ENCODE data around the gene C3orf22.
A peak's percentile ranks its signal among the peaks of the same experiment; 100 is the strongest.

C3orf22 gene, protein sequence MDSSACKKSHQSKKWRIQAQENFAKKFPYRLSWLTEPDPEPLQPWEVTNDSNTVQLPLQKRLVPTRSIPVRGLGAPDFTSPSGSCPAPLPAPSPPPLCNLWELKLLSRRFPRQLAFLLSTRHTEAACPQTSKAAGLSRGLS

DNA sequence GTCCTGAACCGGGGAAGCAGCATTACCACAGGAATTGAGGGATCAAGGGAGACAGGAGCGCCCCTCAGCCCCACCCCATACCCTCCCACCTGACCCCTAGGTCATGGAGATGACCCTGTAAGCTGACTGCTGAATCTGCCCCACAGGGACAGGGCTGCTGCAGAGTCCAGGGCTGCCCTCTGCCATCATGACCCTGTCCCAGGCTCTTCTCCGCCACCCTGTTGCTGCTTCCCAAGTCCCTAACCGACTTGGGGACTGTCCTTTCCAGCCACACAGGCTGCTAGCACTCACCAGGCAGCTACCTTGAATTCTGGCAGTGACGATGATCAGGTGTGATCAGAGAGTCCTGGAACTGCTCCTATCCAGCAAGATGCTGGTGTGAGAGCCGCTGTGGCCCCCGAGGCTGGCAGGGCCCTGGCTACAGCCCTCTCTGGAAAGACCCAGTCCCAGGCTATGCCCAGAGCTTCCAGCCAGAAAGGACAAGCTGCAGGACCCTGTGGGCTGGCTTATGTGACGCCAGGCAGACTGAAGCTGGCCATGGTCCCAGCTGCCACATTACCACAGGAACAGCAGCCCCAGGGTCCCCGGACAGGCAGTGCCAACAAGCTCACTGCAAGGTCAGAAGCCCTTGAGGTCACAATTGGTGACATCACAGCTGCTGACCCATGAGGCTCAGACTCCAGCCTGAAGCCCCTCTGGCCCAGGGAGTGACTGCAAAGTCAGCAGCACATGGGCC is at the start of gene C3orf22:
TSS of gene C3orf22 (minus strand) at position 597 of the 736 bp plus-strand sequence. CDS start 5,542 bp downstream, outside the sequence.
- H3K9me3 ChIP-seq (ENCODE audit: insufficient read depth, low read depth, low read length), result peaks cover 4% of the 10 kb centered on the region
- no peaks in the 10 kb centered on the region for H3F3A ChIP-seq (ENCODE audit: low read depth)
- no peak within 1 kb of the TSS for H3K4me2 ChIP-seq (ENCODE audit: low read depth, low read length, poor library complexity, severe bottlenecking)
- H3K4me1 ChIP-seq (ENCODE audit: insufficient read depth, low read length, poor library complexity, severe bottlenecking), result no peaks in the 10 kb centered on the region
- no peak within 1 kb of the TSS for H3K9ac ChIP-seq (ENCODE audit: low read depth, low read length, poor library complexity, severe bottlenecking)
- no peaks in the 10 kb centered on the region for H3K36me3 ChIP-seq (ENCODE audit: insufficient read depth, low read length)
- no peaks in the 10 kb centered on the region for H3K9me2 ChIP-seq (replicated peaks; ENCODE audit: low read depth, low read length)
- no peaks in the 10 kb centered on the region for H3K27me3 ChIP-seq (ENCODE audit: insufficient read depth, low read length, poor library complexity, severe bottlenecking)
- no peak for TF ChIP-seq EZH2phosphoT487 (IDR thresholded peaks at IDR 0.05; ENCODE audit: borderline replicate concordance)
- TF ChIP-seq, protein P1, sequence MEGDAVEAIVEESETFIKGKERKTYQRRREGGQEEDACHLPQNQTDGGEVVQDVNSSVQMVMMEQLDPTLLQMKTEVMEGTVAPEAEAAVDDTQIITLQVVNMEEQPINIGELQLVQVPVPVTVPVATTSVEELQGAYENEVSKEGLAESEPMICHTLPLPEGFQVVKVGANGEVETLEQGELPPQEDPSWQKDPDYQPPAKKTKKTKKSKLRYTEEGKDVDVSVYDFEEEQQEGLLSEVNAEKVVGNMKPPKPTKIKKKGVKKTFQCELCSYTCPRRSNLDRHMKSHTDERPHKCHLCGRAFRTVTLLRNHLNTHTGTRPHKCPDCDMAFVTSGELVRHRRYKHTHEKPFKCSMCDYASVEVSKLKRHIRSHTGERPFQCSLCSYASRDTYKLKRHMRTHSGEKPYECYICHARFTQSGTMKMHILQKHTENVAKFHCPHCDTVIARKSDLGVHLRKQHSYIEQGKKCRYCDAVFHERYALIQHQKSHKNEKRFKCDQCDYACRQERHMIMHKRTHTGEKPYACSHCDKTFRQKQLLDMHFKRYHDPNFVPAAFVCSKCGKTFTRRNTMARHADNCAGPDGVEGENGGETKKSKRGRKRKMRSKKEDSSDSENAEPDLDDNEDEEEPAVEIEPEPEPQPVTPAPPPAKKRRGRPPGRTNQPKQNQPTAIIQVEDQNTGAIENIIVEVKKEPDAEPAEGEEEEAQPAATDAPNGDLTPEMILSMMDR (conservative IDR thresholded peaks at IDR 0.05; ENCODE audit: low read length), result no peak
- H3K79me2 ChIP-seq (ENCODE audit: insufficient read depth, low read length), result no peaks in the 10 kb centered on the region
- no peaks in the 10 kb centered on the region for H4K20me1 ChIP-seq (ENCODE audit: insufficient read depth, low read length, poor library complexity, severe bottlenecking)
- no peak within 1 kb of the TSS for H3K4me3 ChIP-seq (ENCODE audit: low read length, poor library complexity, severe bottlenecking)
- H2AFZ ChIP-seq (ENCODE audit: low read length), result no peak within 1 kb of the TSS

DNA sequence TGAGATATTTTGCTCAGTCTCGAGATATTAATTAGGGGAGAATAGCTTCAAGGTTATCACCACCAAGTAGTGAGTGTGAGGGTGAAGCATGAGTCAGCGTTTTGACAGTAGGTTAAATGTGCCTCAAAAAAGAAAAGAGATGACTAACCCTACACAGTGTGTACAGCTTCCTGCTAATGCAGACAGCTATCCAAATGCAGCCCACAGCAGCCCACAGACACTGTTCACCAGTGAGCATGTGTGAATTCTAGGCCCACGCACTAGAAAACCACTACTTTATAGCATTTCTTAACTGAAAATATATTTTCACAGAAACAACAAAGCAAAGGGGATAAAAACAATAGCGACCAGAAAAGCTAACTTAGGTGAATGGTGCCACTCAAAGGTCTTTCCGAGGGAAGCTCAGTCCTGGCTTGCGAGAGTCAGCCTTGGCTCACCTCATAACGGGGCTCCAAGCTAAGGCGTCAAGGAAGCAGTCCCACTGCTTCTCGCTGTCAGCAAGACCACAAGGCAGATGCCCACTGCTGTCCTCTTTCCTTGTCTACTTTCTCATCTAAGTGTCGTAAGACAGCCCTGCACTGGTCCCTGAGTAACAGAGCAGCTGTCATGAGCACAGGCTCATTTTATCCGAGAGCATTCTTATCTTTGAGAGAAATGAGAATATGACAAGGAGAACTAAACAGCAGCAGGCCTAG is 48.6 kb upstream of the C3orf22 start:
- H3K4me1 ChIP-seq (ENCODE audit: insufficient read depth, low read length, poor library complexity, severe bottlenecking), result peaks cover 29% of the 10 kb centered on the region
- no peaks in the 10 kb centered on the region; the same call in 1 of the 2 replicates for H3F3A ChIP-seq (ENCODE audit: low read depth)
- H3K9me3 ChIP-seq (ENCODE audit: insufficient read depth, low read depth, low read length), result no peaks in the 10 kb centered on the region
- H3K79me2 ChIP-seq (ENCODE audit: insufficient read depth, low read length), result no peaks in the 10 kb centered on the region
- TF ChIP-seq EZH2phosphoT487 (IDR thresholded peaks at IDR 0.05; ENCODE audit: borderline replicate concordance), result no peak
- TF ChIP-seq, protein P1 (conservative IDR thresholded peaks at IDR 0.05; ENCODE audit: low read length), result no peak
- H3K4me2 ChIP-seq (ENCODE audit: low read depth, low read length, poor library complexity, severe bottlenecking), result peak overlapping the region; percentile 12
- no peaks in the 10 kb centered on the region for H3K27me3 ChIP-seq (ENCODE audit: insufficient read depth, low read length, poor library complexity, severe bottlenecking)
- no peaks in the 10 kb centered on the region for H4K20me1 ChIP-seq (ENCODE audit: insufficient read depth, low read length, poor library complexity, severe bottlenecking)
- no peak overlapping the region for H3K4me3 ChIP-seq (ENCODE audit: low read length, poor library complexity, severe bottlenecking)
- no peak overlapping the region for H2AFZ ChIP-seq (ENCODE audit: low read length)
- H3K9ac ChIP-seq (ENCODE audit: low read depth, low read length, poor library complexity, severe bottlenecking), result no peak overlapping the region
- peaks cover 33% of the 10 kb centered on the region; the same call in 1 of the 2 replicates for H3K36me3 ChIP-seq (ENCODE audit: insufficient read depth, low read length)
- H3K9me2 ChIP-seq (replicated peaks; ENCODE audit: low read depth, low read length), result no peaks in the 10 kb centered on the region

DNA sequence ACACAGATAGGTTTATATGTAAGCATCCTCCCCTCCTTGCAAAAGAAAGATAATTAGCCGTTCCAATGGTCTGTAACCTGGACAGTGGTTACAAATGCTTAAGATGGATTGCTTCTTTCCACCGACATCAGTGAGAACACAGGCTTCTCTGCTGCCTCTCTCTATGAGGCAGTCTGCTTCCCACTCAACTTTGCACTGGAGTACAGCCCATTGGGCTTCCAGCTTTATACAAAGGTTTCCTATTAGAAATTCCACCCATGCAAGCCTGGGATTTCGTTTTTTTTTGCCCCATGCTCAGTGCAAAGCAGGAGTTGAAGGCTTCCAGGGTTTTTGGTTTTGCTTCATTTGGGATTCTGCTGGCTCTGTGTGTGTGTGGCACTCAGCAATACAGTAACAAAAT is 47.3 kb upstream of the C3orf22 start:
- Histone ChIP-seq H3K9me2 (replicated peaks; ENCODE audit: low read depth, low read length) (no peaks in the 10 kb centered on the region), H3K79me2 (ENCODE audit: insufficient read depth, low read length) (no peaks in the 10 kb centered on the region), H3K4me2 (ENCODE audit: low read depth, low read length, poor library complexity, severe bottlenecking) (no peak overlapping the region), H3K4me3 (ENCODE audit: low read length, poor library complexity, severe bottlenecking) (no peak overlapping the region), H3K36me3 (ENCODE audit: insufficient read depth, low read length) (peaks cover 26% of the 10 kb centered on the region; the same call in 1 of the 2 replicates), H2AFZ (ENCODE audit: low read length) (no peak overlapping the region), H3K27me3 (ENCODE audit: insufficient read depth, low read length, poor library complexity, severe bottlenecking) (no peaks in the 10 kb centered on the region), H3K9me3 (ENCODE audit: insufficient read depth, low read depth, low read length) (no peaks in the 10 kb centered on the region), H3F3A (ENCODE audit: low read depth) (no peaks in the 10 kb centered on the region), H3K9ac (ENCODE audit: low read depth, low read length, poor library complexity, severe bottlenecking) (no peak overlapping the region), H4K20me1 (ENCODE audit: insufficient read depth, low read length, poor library complexity, severe bottlenecking) (no peaks in the 10 kb centered on the region), H3K4me1 (ENCODE audit: insufficient read depth, low read length, poor library complexity, severe bottlenecking) (peaks cover 23% of the 10 kb centered on the region)
- TF ChIP-seq, protein P1 (conservative IDR thresholded peaks at IDR 0.05; ENCODE audit: low read length), result no peak
- no peak for TF ChIP-seq EZH2phosphoT487 (IDR thresholded peaks at IDR 0.05; ENCODE audit: borderline replicate concordance)

Measured in Loucy (cell line).